Measurements from ENCODE around the gene PCSK5. TPM values are rescaled to one million over a fixed set of nuclear protein-coding genes. Genes with fewer than 3 reads are reported as not detected.
"Not testable (repeated sequence)": the region's sequence is repeated elsewhere in the genome, so short reads cannot be mapped to it uniquely, and the experiment has no call there.

The PCSK5 gene
- total RNA-seq, 2 donors from 2014 or later, result 41.2 to 63.7 TPM

DNA sequence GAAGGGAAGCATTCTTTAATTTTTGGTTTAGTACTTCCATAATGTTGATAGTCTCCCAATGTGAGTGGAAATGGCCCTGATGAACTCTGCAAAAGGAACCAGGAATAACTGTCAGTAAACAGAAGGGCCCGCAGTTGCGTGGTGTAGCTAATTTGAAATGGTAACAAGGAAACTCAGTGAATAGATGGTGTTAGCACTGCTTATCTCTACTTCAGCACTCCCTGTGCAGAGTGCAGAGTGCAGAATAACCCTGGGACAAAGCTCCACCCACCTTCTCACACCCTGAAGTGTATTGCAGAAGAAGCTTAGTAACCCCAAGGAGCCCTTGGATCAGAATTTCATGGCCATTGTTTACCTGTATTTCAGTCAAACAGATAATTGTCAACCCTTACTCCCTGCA lies 158.9 kb downstream of the PCSK5 start:
- no peaks in the 10 kb centered on the region for H3K9me3 ChIP-seq
- no peak overlapping the region for H3K27ac ChIP-seq
- DNase-seq (ENCODE audit: low spot score), result no peak
- H3K27me3 ChIP-seq (replicated peaks; ENCODE audit: insufficient read depth), result no peaks in the 10 kb centered on the region
- no peak for ATAC-seq (ENCODE audit: insufficient number of reproducible peaks, low FRiP score, low read depth)
- no peaks in the 10 kb centered on the region for H3K36me3 ChIP-seq
- H3K4me3 ChIP-seq, result no peak overlapping the region
- TF ChIP-seq, protein P1, sequence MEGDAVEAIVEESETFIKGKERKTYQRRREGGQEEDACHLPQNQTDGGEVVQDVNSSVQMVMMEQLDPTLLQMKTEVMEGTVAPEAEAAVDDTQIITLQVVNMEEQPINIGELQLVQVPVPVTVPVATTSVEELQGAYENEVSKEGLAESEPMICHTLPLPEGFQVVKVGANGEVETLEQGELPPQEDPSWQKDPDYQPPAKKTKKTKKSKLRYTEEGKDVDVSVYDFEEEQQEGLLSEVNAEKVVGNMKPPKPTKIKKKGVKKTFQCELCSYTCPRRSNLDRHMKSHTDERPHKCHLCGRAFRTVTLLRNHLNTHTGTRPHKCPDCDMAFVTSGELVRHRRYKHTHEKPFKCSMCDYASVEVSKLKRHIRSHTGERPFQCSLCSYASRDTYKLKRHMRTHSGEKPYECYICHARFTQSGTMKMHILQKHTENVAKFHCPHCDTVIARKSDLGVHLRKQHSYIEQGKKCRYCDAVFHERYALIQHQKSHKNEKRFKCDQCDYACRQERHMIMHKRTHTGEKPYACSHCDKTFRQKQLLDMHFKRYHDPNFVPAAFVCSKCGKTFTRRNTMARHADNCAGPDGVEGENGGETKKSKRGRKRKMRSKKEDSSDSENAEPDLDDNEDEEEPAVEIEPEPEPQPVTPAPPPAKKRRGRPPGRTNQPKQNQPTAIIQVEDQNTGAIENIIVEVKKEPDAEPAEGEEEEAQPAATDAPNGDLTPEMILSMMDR (IDR thresholded peaks at IDR 0.05), result no peak
- H3K4me1 ChIP-seq (ENCODE audit: control insufficient read depth in 1 of 2, low read depth in 2 of 2), result no peaks in the 10 kb centered on the region

DNA sequence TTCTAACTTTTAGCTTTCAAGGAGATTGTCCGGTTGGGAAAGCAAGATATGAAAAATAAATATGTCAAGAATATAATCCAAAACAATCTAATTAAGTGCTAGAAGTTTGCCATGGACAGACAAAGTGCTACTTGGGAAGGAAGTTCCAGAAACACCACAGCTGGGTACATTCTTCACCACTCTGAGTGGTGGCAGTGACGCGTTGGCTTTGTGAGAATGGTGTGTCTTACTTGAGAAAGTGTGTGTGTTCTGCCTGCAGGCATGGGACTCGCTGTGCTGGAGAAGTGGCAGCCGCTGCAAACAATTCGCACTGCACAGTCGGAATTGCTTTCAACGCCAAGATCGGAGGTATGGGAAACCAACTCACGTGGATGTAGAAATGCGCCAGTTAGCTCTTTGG lies 177.2 kb downstream of the PCSK5 start:
- TF ChIP-seq, protein P1 (IDR thresholded peaks at IDR 0.05), result no peak
- Histone ChIP-seq H3K4me3 (no peak overlapping the region), H3K36me3 (no peaks in the 10 kb centered on the region), H3K27ac (no peak overlapping the region), H3K4me1 (ENCODE audit: control insufficient read depth in 1 of 2, low read depth in 2 of 2) (no peaks in the 10 kb centered on the region), H3K27me3 (replicated peaks; ENCODE audit: insufficient read depth) (no peaks in the 10 kb centered on the region), H3K9me3 (no peaks in the 10 kb centered on the region)
- DNase-seq (ENCODE audit: low spot score) (no peak), ATAC-seq (ENCODE audit: insufficient number of reproducible peaks, low FRiP score, low read depth) (no peak)

DNA sequence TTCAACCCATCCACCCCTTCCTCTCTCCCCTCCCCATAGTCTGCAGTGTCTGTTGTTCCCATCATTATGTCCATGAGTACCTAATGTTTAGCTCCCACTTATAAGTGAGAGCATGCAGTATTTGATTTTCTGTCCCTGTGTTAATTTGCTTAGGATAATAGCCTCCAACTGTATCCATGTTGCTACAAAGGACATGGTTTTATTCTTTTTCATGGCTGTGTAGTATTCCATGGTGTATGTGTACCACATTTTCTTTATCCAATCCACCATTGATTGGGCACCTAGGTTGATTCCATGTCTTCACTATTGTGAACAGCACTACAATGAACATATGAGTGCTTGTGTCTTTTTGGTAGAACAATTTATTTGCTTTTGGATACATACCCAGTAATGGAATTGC lies 187.1 kb downstream of the PCSK5 start:
- Histone ChIP-seq H3K27me3 (replicated peaks; ENCODE audit: insufficient read depth) (no peaks in the 10 kb centered on the region), H3K9me3 (no peaks in the 10 kb centered on the region), H3K36me3 (no peaks in the 10 kb centered on the region), H3K4me3 (no peak overlapping the region), H3K27ac (no peak overlapping the region), H3K4me1 (ENCODE audit: control insufficient read depth in 1 of 2, low read depth in 2 of 2) (peaks cover 5 to 10% of the 10 kb centered on the region in 2 donors)
- TF ChIP-seq, protein P1 (IDR thresholded peaks at IDR 0.05), result no peak
- ATAC-seq (ENCODE audit: insufficient number of reproducible peaks, low FRiP score, low read depth), result no peak
- no peak for DNase-seq (ENCODE audit: low spot score)

DNA sequence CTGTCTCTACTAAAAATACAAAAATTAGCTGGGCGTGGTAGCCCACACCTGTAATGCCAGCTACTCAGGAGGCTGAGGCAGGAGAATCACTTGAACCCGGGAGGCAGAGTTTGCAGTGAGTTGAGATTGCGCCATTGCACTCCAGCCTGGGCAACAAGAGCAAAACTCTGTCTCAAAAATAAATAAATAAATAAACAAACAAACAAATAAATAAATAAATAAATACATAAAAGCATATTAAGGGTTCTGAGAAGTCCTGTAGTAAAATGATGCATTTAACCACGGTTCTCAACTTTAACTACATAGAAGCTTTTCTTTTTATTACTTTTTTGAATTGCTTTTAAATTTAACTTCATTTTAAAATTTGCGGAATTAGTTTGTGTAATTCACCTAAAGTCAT lies 190.8 kb downstream of the PCSK5 start:
- not testable (repeated sequence) for H3K27me3 ChIP-seq (replicated peaks; ENCODE audit: insufficient read depth); H3K36me3 ChIP-seq; ATAC-seq (ENCODE audit: insufficient number of reproducible peaks, low FRiP score, low read depth); DNase-seq (ENCODE audit: low spot score); H3K9me3 ChIP-seq; H3K4me3 ChIP-seq; H3K27ac ChIP-seq
- peaks cover 5 to 16% of the 10 kb centered on the region in 2 donors for H3K4me1 ChIP-seq (ENCODE audit: control insufficient read depth in 1 of 2, low read depth in 2 of 2)

DNA sequence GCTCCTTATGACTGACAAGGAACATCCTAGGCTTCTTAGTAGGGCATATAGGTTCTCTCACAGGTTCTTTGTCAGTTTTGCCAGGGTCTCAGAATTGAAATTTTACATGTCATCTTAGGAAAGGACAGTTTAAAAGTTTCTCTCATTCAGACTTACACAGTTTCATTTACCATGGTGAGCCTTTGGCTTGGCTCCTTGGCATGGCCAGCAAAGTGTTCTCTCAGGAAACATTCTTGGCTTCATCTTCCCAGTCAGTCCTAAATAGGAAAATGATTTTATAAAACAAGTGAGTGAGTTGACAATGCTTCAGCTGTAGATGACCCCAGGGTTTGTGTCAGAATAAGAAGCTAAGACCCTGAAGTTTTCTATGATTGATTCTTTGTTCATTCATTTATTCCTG lies 191.6 kb downstream of the PCSK5 start:
- TF ChIP-seq, protein P1 (IDR thresholded peaks at IDR 0.05), result no peak
- Histone ChIP-seq H3K36me3 (peaks cover 5% of the 10 kb centered on the region), H3K27ac (peak overlapping the region in 1 of 2 donors; percentile 14), H3K27me3 (replicated peaks; ENCODE audit: insufficient read depth) (no peaks in the 10 kb centered on the region), H3K4me1 (ENCODE audit: control insufficient read depth in 1 of 2, low read depth in 2 of 2) (peaks cover 5 to 16% of the 10 kb centered on the region in 2 donors), H3K9me3 (no peaks in the 10 kb centered on the region), H3K4me3 (no peak overlapping the region)
- ATAC-seq (ENCODE audit: insufficient number of reproducible peaks, low FRiP score, low read depth) (no peak), DNase-seq (ENCODE audit: low spot score) (no peak)

DNA sequence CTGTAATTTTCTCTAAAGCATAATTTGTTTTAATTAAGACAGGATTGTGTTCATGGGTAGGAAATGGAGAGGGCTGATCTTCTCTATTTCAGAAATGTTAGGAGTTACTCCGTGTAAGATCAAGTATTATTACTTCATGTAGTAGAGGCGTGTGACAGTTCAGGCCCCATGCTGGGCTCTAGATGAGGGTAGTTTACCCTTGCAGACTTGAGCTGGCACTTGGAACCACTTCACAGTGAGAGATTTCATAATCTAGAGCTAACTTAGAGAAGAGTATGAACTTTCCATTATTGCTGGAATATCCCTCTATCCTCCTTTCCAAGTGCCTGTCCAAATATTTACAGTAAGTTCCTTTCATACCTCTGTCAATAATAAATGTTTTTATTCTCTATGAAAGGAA lies 195.1 kb downstream of the PCSK5 start:
- no peak for ATAC-seq (ENCODE audit: insufficient number of reproducible peaks, low FRiP score, low read depth)
- Histone ChIP-seq H3K9me3 (no peaks in the 10 kb centered on the region), H3K4me1 (ENCODE audit: control insufficient read depth in 1 of 2, low read depth in 2 of 2) (peaks cover 5 to 16% of the 10 kb centered on the region in 2 donors), H3K4me3 (no peak overlapping the region), H3K27ac (no peak overlapping the region), H3K27me3 (replicated peaks; ENCODE audit: insufficient read depth) (no peaks in the 10 kb centered on the region), H3K36me3 (peaks cover 5% of the 10 kb centered on the region)
- TF ChIP-seq, protein P1 (IDR thresholded peaks at IDR 0.05), result no peak
- no peak for DNase-seq (ENCODE audit: low spot score)

All from thoracic aorta (tissue), 2 donors.